GM18868 (cell line): ENCODE measurements around the gene CECR2.

Experiments
- ATAC-seq: cut with Tn5 transposase; IDR thresholded peaks from one replicate; pipeline ENCODE4 v1.9.1; 2021; ENCODE audit warnings: mild to moderate bottlenecking, moderate library complexity; ENCODE audit not compliant: unreplicated experiment

CECR2 gene

DNA sequence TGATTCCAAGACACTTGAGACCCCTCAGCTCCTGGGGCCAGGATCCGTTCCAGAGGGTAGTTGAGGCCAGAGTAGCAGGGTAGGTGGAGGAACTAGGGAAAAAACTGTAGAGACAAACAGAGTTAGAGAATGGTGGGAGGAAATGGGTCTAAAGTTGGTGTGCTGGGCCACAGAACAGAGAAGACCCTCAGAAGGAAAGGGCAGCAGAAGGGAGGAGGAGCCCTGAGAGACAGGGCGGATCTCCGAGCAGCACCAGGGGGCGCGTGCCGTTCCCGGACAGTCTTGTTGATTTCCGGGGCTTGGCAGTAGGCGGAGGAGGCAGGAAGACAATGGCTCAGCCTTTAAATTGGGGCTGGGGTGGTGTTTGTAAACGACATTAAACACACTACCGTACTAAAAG lies 2.4 kb upstream of the CECR2 start:
- ATAC-seq: no peak

DNA sequence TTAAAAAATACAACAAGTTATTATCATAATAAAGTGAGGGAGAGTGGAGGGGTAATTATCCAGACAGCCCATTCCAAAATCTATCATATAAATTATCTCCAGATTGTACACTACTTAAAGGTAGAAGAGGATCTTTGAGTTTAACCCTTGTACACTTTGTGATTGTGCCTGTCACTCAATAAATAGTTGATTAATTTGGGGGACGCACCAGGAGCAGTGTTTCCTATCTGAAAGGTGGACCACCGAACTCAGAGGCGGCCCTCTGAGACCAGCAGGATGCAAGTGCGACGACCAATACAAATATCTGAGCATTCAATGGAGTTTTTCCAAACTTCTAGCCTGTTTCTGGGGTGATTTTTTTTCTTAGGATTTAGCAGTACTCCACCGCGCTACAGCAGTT lies 1.1 kb upstream of the CECR2 start:
- ATAC-seq: no peak

DNA sequence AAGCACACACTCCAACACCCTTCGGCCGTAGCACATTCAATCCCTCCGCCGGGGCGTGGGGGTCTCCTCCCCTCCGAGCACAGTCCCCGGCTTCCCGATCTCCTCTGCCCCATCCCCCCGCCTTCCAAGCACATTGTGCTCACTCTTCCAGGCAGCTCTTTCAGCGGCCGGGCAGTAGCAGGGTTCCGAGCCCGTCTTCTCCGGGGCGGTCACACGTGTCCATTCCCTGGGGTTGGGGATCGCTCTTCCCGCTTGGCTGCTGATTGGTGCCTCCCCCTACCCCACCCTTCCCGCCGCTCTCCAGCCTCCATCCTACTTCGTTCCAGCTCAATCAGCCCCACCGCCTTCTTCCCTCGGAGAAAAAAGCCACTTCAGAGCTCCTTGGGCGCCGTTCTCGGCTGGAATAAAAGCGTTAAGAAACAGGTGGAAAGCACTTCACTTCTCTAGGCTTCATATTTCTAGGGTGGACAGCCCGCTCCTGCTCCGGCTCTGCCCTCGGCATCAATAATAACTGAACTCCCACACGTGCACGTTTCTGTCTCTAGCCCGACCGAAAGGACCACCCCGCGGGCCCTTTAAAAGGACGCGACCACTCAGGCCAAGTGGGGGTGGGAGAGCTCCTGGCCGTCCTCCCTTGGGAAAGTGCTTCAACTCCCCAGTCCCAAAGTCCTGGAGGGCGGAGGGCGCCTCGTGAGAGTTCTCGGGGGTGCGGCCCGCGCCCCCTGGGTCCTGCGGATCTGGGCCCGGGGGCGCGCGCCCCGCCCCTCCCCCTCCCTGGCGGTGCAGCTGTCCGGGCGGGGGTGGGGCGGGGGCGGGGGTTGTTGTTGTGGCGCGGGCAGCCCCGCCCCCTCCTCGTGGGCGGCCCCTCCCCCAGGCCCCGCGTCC lies 464 bp upstream of the CECR2 start:
- no peak for ATAC-seq

DNA sequence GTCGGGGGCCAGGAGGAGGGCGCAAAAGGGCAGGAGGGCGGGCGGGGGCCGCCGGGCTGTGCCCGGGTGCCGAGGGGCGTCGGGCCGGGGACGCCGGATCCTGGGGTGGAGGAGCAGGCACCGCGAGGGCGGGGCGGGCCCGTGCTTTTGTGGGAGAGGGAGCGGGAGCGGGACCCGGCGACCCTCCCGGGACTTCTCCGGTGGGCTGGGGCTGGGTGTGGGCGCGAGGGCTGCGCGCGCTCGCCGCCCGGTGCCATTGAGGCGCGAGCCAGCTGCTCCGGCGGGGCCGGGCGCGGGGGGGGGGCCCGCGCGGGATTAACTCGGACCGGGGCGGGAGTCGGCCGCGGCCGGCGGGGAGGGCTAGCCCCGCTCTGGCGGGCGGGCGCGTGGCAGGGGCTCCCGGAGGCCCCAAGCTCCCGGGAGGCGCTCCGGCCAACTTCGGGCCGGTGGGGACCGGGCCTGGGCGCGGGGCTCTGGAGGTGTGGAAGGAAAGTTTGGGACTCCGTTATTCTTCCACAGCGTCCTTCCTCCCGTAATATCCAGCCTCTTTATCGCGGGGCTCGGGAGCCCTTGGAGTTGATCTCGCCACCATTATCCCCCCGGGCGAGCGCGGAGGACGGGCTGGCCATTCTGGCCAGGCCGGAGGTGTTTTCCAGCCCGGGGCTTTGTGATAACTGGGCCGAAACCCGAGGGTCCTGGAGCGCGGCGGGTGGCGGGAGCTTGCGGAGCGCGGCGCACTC lies 936 bp downstream of the CECR2 start:
- no peak for ATAC-seq

DNA sequence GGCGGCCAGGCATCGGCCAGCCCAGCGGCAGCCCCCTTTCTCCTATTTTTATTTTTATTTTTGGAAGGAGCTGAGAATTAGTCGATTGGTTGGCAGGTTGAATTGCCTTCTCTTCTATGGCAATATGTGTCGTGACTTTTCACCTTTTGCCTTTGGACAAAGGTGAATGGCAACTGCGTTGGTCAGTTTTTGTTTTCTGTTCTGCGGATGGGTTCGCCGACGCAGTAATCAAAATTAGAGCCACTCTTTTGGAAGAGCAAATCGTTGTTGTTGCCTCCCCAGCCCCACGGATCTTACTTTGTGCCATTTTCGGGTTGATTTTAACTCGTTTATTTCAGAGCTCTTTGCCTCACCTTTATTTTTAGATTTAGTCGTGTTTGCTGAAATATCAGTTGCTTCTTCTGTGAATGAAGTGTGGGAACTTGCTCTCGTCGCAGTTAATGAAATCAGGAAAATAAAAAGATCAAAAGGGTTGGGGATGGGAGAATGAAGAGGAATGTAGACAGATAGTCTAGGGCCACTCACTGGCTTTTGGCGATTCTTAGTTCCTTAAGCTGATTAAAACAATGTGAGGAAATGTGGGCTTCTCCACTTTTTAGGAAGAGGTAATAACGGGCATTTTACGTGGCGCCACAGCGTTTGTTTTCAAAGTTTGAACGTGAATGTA lies 1.6 kb downstream of the CECR2 start:
- ATAC-seq: no peak

DNA sequence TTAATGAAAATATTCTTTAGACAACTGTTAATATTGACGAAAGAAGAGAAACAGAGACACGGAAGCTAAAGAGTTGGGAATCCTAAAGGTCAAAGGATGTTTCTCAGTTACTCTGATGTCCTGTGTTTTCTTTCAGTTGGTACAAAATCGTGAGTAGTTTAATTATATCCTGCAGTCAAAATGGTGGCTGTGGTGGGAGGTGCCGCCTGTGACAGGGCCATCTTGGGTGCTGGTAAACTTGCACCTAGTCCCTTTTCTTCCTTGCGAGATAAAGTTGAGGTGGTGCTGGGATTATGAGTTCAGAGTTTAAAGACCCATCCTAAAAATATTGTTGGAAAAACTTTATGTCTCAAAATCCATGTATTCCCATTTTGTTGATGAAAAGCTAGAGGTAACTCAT lies 2.2 kb downstream of the CECR2 start:
- no peak for ATAC-seq

DNA sequence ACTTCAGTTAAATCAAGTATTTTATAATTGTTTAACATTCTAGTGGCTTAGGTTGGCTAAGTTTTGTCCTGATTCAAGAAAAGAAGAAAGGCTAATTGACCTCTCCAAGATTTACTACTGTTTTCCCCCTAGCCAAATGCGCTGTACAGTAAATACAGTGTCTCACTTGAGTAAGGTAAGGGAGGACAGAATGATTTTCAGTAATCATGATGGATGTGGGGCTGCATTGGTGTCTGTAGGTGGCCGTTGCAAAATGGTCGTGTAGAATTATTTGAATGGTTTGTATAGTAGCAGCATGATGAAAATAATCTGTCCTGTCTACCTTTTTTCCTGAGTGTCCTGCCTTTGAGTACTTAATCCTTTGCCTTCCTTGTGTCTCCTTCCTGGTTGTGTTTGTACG lies 4.6 kb downstream of the CECR2 start:
- ATAC-seq: no peak

DNA sequence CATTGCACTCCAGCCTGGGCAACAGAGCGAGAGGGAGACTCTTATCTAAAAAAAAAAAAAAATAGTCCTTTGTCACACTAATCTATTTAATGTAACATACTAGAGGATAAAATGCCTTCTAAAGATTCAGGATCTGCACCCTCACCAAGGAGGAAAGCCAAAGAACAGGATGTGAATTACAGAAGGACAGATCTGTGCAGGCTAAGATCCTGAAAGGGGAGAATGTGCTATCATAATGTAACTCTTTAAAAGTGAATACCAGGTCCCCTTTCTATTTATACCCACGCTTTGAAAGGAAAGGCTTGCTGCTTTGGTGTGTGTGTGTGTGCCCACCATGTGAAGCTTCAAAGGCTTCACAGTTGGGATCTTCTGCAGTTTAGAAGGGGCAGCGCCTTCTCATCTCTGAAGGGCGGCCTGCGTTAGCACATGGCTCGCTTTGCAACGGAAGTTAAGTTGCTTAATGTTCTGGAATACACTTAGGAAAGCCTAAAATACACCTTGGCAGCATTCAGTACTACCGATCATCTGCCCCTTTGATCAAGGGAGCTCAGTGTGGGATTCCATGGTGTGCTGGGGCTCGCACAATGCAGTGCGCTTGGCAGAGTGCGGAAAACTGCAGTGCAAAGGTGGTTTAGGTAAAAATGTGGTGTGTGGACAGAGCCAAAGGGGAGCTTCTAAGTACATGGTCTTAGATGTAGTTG lies 6.8 kb downstream of the CECR2 start:
- no peak for ATAC-seq

DNA sequence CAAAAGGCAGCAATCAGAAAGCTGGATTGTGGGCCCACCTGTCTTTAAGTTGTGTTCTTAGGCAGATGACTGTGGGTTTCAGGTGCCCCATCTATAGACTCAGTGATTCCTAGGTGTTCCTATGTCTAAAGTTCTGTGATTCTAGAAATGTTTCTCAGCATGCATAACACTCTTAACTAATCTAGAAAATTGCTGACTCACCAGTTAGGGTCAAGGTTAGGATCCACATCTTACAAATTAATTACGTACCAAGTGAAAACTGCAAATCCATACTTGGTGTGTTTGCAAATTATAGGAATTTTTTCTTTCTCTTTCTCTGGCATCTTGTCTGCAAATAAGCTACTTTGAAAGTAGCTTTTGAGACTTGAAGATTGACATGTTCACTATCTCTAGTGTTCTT lies 7.7 kb downstream of the CECR2 start:
- ATAC-seq: no peak

DNA sequence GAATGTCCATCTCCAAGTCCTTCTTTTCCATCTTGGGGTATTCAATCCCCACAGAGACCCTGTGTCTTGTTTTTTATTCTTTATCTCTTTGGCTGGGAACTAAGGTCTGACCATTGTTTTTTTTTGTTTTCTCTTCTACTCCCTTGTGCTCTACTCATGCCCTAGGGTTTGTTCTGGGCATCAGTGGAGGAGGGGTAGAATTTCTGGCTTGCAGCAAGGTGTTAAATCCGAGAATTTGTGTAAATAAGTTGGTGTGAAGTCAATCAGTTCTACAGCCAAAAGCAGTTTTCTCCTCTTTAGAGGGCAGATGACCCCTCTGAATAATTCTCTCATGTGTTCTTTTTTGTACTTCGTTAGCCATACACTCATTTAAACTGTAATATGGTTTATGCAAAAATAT lies 10.7 kb downstream of the CECR2 start:
- no peak for ATAC-seq

DNA sequence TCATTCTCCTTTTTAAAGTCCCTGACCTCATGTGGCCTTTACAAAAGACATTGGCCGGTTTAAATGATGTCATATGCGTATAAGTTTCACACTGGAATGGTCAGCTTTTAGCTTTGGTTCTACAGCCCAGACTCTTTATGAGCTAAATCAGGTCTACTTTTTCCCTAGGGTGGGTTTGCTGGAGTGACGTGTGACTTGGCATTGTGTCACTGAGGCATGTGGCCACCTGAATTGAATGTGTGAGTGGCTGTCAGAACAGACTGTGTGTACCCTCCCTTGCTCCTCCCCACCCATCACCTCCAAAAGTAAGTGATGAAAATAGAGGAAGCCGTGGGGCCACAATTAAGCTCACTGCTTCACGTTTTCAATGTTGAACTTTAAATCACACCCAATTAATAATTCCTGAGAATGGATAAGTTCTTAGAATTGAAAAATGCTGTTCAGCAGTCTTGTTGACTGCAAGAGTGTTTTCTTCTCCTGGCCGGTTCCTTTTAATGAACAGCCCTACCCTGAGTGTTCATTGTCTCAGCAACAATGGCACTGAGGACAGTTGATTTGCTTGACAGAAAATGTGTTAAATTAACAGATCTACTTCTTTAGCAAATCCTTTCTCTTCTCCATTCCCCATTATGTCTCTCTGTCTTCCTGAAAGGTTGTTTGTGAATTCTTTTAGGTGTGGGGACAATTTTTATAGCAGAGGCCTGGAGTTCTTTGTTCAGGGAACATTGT lies 11.3 kb downstream of the CECR2 start:
- ATAC-seq: no peak

DNA sequence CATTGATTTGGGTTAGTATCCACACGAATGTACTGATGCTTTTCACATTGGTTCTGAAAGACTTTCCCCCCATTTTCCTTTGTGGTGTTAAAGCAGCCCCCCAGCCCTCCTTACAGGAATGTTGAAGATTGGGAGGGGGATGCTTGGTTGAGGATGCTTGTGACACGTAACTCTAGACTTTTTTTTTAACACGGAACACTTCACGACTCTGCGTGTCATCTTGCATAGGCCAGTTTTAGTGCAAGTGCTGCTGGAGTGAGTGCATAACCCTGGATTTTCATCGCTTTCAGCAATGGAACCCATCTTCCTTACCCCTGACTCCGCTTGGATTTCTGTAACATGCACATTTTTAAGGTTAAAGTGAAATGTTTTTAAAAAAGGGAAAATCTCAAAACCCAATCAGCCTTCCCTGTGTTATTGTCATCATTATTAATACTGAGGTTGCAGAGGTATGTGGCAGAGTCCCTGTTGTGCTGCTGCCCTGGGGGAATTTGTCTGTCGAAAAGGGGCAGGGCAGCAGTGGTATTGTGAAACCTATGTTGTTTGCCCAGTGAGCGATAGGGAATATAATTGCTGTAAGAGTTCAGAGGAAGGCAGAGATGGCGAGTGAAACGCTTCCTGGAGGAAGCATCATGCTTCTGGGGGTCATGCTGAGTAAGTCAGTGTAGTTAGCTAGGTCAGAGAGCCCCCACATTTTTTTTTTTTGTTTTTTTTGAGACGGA lies 12.1 kb downstream of the CECR2 start:
- ATAC-seq: no peak

DNA sequence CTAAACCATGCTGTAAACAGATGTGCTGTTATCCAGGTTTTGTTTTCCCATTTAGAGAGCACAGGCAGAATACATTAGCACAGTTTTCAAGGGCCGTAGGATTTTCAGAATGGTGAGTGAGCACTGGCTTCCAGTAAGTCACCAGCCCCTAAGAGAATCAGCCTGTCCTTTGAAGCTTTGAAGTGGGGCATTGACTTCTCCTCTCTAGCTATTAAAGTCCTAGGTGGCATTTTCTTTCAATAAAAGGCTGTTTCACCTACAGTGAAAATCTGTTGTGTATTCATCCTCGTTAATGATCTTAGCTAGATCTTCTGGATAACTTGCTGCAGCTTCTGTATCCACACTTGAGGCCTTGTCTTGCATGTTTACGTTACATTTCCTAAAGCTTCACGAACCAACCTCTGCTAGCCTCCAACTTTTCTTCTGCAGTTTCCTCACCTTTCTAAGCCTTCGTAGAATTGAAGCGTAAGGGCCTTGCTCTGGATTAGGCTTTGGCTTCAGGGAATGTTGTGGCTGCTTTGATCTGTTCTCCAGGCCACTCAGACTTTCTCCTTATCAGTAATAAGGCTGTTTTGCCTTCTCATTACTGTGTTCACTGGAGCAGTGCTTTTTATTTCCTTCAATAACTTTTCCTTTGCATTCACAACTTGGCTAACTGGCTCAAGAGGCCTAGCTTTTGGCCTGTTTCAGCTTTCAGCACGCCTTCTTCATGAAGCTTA lies 15.5 kb downstream of the CECR2 start:
- no peak for ATAC-seq

DNA sequence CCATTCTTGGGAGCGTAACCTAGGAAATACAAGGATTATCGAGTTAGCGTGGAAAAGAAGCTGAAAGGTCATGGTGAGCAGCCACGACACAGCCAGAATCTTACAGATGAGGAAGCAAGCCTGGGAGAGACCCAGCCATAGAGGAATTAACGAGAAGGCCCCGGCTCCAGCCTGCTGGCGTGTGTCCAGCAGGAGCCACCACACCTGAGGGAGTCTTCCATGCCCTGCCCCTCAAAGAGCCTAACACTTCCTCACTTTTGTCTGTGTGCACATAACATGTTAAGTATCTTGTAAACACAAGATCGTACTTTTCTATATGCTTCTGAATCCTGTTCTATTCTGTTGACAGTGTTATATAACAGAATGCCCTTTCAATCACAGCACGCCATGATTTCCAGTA lies 18.1 kb downstream of the CECR2 start:
- ATAC-seq: no peak

DNA sequence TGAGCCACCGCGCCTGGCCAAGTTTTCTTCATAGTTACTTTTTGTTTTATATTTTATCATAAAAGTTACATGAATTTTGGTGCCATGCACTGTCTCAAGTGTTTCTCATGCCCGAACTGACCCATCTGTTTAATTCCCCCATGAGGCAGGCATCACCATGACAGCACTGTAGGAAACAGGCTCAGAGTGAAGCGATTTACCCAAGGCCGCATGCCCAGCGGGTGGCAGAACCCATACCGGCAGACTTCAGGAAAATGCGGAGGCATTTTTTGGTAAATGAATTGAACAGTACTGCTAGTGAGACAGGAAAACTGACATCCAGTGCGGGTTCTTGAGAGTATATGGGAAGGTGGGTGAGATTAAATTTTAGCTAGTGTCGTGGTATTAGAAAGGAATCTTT lies 19.0 kb downstream of the CECR2 start:
- no peak for ATAC-seq

DNA sequence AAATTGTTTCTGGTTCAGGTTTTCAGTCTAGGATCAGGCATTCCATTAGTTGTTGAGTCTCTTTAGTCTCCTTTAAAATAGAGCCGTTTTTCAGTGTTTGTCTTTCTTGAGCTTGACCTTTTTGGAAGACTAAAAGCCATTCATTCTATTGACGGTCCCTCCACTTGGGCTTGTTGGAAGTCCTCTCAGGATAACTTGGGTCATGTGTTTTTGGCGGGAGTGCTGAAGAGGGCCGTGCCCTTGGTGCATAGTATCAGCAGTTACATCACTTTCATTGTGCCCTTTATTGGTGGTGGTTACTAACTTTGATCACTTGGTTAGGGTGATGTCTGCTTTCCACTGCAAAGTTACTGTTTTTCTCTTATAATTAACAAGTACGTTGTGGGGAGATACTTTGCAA lies 20.8 kb downstream of the CECR2 start:
- ATAC-seq: no peak

DNA sequence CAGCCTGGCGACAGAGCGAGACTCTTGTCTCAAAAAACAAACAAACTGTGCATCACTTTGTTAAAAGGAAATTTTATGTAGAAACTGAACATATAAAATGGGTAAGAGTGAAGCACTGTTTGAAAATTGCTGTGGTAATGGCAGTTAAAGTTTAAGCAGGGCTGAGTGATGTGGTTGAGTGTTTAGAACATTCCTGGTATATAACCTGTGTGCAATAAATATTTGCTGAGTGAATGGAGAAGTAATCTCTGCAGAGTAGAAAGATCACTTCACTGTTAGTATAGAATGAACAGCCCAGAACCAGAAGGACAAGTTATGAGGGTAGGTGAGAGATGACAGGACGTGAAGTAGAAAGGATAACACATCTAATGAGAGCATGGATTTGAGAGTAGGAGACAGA lies 27.3 kb downstream of the CECR2 start:
- ATAC-seq: no peak

DNA sequence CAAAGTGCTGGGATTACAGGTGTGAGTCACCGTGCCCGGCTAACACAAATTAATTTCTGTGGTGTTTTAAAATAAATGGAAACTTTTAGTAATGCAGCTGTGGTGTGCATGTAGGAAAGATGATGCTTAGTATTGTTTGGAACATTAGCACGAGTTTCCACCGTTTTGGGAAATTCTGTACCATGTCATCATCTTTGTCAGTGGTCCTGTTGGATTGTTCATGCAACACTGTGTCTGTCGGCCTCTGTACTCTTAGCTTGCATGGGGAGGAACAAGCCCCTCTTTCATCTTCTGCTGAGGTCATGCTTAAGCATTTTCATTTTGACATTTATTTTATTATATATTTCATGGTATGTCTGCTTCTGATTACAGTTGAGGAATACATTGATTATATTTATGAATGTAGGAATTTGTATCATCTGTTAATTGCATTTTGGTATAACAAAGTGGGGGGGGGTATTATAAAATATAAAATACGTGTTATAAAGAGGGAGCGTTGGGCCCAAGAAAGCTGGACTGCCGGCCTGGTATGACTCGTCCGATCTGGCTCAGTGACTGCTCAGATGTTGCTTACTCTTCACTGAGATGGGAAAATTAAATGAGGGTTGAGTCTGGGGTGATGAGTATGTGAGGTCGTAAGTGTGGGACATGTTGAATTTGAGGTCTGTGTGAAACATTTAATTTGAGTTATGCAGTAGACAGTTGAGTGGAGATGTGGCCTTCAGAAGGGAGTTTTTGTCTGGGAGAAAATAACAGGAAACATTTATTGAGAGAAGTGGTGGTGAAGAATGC lies 28.7 kb downstream of the CECR2 start:
- ATAC-seq: no peak

DNA sequence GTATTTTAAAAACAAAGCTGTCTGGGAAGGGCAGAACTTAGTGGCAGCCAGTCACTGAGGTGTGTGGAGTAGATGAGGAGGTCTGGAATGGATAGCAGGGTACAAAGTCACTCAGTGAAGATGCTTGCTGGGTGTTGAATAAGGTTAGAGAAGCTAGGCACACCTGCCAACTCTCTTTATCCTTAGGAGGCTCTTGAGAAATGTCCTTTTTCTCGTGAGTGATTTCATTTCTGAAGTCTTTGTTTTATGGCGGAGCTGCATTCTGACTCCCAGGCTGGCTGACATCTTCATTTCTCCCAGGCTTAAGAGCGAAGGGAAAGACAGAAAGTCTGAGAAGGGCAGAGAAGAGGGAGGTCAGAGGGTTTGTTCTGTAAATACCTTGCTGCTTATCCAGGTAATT lies 31.0 kb downstream of the CECR2 start:
- no peak for ATAC-seq
